Measurements from ENCODE around the gene HIGD1A. TPM values are rescaled to one million over a fixed set of nuclear protein-coding genes. Genes with fewer than 3 reads are reported as not detected.

Gene HIGD1A
- polyA plus RNA-seq, 1 donor from 2014 or later: 350 TPM

DNA sequence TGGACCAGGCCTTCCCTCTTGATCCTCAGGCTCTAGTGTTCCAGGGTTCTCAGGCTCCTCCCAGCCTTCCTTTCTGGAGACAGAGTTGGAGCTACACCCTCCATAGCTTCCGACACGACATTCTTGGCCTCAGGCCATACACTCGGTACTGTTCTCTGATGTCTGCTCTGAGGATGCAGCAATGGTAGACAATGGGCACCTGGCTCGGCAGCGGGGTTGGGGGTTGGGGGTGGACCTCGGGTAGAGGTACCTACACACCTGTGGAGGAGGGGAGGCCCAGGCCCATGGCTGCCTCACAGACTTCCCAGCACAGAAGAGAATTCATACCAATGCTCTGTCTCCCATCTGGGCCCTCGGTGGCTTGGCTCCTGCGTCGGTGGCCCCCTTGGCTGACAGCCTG lies 52.7 kb downstream of the HIGD1A start:
- Histone ChIP-seq H3F3A (ENCODE audit: insufficient read depth, low read length, poor library complexity, severe bottlenecking) (no peaks in the 10 kb centered on the region), H3K9me3 (ENCODE audit: low read length) (no peaks in the 10 kb centered on the region), H3K9me2 (ENCODE audit: insufficient read depth, low read length) (no peaks in the 10 kb centered on the region), H3K4me3 (ENCODE audit: low read length) (no peak overlapping the region), H3K27me3 (ENCODE audit: insufficient read depth, low read depth, low read length) (no peaks in the 10 kb centered on the region), H3K27ac (ENCODE audit: low read length) (no peak overlapping the region), H2AFZ (ENCODE audit: low read depth, low read length) (no peak overlapping the region), H3K4me2 (ENCODE audit: low read length) (no peak overlapping the region), H3K9ac (ENCODE audit: low read length) (no peak overlapping the region), H3K36me3 (ENCODE audit: insufficient read depth, low read length) (no peaks in the 10 kb centered on the region), H3K79me2 (replicated peaks; ENCODE audit: insufficient read depth, low read length) (no peaks in the 10 kb centered on the region), H4K20me1 (ENCODE audit: insufficient read depth) (no peaks in the 10 kb centered on the region)
- TF ChIP-seq POLR2AphosphoS5 (IDR thresholded peaks at IDR 0.05): no peak
- no peak for TF ChIP-seq EZH2 (IDR thresholded peaks at IDR 0.05; ENCODE audit: borderline replicate concordance, insufficient read depth, low read length, poor library complexity, severe bottlenecking)
- no peak for TF ChIP-seq TAF1 (IDR thresholded peaks at IDR 0.05; ENCODE audit: low read depth)
- no peak for TF ChIP-seq RAD21 (conservative IDR thresholded peaks at IDR 0.05)
- TF ChIP-seq, protein P1, sequence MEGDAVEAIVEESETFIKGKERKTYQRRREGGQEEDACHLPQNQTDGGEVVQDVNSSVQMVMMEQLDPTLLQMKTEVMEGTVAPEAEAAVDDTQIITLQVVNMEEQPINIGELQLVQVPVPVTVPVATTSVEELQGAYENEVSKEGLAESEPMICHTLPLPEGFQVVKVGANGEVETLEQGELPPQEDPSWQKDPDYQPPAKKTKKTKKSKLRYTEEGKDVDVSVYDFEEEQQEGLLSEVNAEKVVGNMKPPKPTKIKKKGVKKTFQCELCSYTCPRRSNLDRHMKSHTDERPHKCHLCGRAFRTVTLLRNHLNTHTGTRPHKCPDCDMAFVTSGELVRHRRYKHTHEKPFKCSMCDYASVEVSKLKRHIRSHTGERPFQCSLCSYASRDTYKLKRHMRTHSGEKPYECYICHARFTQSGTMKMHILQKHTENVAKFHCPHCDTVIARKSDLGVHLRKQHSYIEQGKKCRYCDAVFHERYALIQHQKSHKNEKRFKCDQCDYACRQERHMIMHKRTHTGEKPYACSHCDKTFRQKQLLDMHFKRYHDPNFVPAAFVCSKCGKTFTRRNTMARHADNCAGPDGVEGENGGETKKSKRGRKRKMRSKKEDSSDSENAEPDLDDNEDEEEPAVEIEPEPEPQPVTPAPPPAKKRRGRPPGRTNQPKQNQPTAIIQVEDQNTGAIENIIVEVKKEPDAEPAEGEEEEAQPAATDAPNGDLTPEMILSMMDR (IDR thresholded peaks at IDR 0.05; ENCODE audit: poor library complexity, severe bottlenecking): no peak
- TF ChIP-seq, protein P2, sequence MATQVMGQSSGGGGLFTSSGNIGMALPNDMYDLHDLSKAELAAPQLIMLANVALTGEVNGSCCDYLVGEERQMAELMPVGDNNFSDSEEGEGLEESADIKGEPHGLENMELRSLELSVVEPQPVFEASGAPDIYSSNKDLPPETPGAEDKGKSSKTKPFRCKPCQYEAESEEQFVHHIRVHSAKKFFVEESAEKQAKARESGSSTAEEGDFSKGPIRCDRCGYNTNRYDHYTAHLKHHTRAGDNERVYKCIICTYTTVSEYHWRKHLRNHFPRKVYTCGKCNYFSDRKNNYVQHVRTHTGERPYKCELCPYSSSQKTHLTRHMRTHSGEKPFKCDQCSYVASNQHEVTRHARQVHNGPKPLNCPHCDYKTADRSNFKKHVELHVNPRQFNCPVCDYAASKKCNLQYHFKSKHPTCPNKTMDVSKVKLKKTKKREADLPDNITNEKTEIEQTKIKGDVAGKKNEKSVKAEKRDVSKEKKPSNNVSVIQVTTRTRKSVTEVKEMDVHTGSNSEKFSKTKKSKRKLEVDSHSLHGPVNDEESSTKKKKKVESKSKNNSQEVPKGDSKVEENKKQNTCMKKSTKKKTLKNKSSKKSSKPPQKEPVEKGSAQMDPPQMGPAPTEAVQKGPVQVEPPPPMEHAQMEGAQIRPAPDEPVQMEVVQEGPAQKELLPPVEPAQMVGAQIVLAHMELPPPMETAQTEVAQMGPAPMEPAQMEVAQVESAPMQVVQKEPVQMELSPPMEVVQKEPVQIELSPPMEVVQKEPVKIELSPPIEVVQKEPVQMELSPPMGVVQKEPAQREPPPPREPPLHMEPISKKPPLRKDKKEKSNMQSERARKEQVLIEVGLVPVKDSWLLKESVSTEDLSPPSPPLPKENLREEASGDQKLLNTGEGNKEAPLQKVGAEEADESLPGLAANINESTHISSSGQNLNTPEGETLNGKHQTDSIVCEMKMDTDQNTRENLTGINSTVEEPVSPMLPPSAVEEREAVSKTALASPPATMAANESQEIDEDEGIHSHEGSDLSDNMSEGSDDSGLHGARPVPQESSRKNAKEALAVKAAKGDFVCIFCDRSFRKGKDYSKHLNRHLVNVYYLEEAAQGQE (IDR thresholded peaks at IDR 0.05; ENCODE audit: borderline replicate concordance): no peak
- TF ChIP-seq EP300 (conservative IDR thresholded peaks at IDR 0.05; ENCODE audit: poor library complexity, severe bottlenecking): no peak
- no peak for TF ChIP-seq MXI1 (conservative IDR thresholded peaks at IDR 0.05; ENCODE audit: poor library complexity, severe bottlenecking)
- TF ChIP-seq SMC3 (conservative IDR thresholded peaks at IDR 0.05; ENCODE audit: poor library complexity): no peak

DNA sequence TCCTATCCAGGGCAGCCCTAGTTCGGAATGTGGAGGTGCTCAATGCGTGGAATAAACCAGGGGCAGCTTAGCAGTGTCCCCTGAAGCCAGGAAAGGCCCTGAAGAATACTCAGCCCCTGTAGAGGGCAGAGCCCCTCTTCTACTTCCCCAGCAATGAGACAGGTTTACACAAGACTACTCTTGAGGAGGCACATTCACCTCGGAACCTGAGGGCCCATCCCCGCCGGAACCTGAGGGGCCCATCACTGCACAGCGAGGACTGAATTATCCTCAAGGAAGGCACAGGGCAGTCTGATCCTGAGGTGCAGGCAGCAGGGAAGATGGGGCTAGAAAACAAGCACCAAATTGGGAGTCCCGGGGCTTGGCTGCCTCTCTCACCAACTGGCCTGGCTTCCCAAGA lies 53.5 kb downstream of the HIGD1A start:
- no peaks in the 10 kb centered on the region for H3F3A ChIP-seq (ENCODE audit: insufficient read depth, low read length, poor library complexity, severe bottlenecking)
- H4K20me1 ChIP-seq (ENCODE audit: insufficient read depth): no peaks in the 10 kb centered on the region
- H3K9me2 ChIP-seq (ENCODE audit: insufficient read depth, low read length): no peaks in the 10 kb centered on the region
- no peaks in the 10 kb centered on the region for H3K9me3 ChIP-seq (ENCODE audit: low read length)
- no peak overlapping the region for H3K27ac ChIP-seq (ENCODE audit: low read length)
- H3K79me2 ChIP-seq (replicated peaks; ENCODE audit: insufficient read depth, low read length): no peaks in the 10 kb centered on the region
- H3K4me3 ChIP-seq (ENCODE audit: low read length): no peak overlapping the region
- H3K4me2 ChIP-seq (ENCODE audit: low read length): no peak overlapping the region
- H3K36me3 ChIP-seq (ENCODE audit: insufficient read depth, low read length): no peaks in the 10 kb centered on the region
- no peak overlapping the region for H3K9ac ChIP-seq (ENCODE audit: low read length)
- no peak overlapping the region for H2AFZ ChIP-seq (ENCODE audit: low read depth, low read length)
- TF ChIP-seq EP300 (conservative IDR thresholded peaks at IDR 0.05; ENCODE audit: poor library complexity, severe bottlenecking): no peak
- TF ChIP-seq SMC3 (conservative IDR thresholded peaks at IDR 0.05; ENCODE audit: poor library complexity): no peak
- no peak for TF ChIP-seq EZH2 (IDR thresholded peaks at IDR 0.05; ENCODE audit: borderline replicate concordance, insufficient read depth, low read length, poor library complexity, severe bottlenecking)
- TF ChIP-seq, protein P1 (IDR thresholded peaks at IDR 0.05; ENCODE audit: poor library complexity, severe bottlenecking): no peak
- TF ChIP-seq POLR2AphosphoS5 (IDR thresholded peaks at IDR 0.05): no peak
- TF ChIP-seq RAD21 (conservative IDR thresholded peaks at IDR 0.05): no peak
- TF ChIP-seq MXI1 (conservative IDR thresholded peaks at IDR 0.05; ENCODE audit: poor library complexity, severe bottlenecking): no peak
- TF ChIP-seq, protein P2 (IDR thresholded peaks at IDR 0.05; ENCODE audit: borderline replicate concordance): no peak
- TF ChIP-seq TAF1 (IDR thresholded peaks at IDR 0.05; ENCODE audit: low read depth): no peak
- H3K27me3 ChIP-seq (ENCODE audit: insufficient read depth, low read depth, low read length): no peaks in the 10 kb centered on the region

All from neural cell (in vitro differentiated cells).